Measurements from ENCODE around the gene IGF2BP1.
"Not testable (repeated sequence)": the region's sequence is repeated elsewhere in the genome, so short reads cannot be mapped to it uniquely, and the experiment has no call there.

DNA sequence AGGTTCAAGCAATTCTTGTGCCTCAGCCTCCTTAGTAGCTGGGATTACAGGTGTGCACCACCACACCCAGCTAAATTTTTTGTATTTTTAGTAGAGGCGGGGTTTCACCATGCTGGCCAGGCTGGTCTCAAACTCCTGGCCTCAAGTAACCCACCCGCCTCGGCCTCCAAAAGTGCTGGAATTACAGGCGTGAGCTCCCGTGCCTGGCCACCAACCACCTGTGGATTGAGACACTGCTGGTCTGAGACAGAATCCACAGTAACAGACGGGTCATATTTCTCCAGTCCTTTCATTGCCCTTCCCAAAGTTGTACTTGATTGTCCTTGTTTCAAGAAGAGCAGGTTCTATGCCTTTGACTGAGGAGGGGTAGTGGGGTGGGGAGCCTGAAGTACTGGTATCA is 42.3 kb downstream of the IGF2BP1 start:
- TF ChIP-seq POLR2AphosphoS5, EP300, POLR2A (IDR thresholded peaks at IDR 0.05): not testable (repeated sequence)
- TF ChIP-seq, protein P1, sequence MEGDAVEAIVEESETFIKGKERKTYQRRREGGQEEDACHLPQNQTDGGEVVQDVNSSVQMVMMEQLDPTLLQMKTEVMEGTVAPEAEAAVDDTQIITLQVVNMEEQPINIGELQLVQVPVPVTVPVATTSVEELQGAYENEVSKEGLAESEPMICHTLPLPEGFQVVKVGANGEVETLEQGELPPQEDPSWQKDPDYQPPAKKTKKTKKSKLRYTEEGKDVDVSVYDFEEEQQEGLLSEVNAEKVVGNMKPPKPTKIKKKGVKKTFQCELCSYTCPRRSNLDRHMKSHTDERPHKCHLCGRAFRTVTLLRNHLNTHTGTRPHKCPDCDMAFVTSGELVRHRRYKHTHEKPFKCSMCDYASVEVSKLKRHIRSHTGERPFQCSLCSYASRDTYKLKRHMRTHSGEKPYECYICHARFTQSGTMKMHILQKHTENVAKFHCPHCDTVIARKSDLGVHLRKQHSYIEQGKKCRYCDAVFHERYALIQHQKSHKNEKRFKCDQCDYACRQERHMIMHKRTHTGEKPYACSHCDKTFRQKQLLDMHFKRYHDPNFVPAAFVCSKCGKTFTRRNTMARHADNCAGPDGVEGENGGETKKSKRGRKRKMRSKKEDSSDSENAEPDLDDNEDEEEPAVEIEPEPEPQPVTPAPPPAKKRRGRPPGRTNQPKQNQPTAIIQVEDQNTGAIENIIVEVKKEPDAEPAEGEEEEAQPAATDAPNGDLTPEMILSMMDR (IDR thresholded peaks at IDR 0.05) = not testable (repeated sequence)

Data from suprapubic skin (tissue), 4 donors.